Amniotic epithelial cell (primary cell): ENCODE data around the gene PCDHA11.
"Not testable (repeated sequence)": the region's sequence is repeated elsewhere in the genome, so short reads cannot be mapped to it uniquely, and the experiment has no call there.

Experiments
- DNase-seq: peaks from one replicate; pipeline ENCODE4 v3.0.0-alpha.2; 2010; ENCODE audit warnings: low read depth

The PCDHA11 gene

DNA sequence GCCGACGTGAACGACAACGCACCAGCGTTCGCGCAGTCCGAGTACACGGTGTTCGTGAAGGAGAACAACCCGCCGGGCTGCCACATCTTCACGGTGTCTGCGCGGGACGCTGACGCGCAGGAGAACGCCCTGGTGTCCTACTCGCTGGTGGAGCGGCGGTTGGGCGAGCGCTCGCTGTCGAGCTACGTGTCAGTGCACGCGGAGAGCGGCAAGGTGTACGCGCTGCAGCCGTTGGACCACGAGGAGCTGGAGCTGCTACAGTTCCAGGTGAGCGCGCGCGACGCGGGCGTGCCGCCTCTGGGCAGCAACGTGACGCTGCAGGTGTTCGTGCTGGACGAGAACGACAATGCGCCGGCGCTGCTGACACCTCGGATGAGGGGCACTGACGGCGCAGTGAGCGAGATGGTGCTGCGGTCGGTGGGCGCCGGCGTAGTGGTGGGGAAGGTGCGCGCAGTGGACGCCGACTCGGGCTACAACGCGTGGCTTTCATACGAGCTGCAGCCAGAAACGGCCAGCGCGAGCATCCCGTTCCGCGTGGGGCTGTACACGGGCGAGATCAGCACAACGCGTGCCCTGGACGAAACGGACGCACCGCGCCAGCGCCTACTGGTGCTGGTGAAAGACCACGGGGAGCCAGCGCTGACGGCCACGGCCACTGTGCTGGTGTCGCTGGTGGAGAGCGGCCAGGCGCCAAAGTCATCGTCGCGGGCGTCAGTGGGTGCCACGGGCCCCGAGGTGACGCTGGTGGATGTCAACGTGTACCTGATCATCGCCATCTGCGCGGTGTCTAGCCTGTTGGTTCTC is 18.7 kb upstream of the PCDHA11 start:
- not testable (repeated sequence) for DNase-seq

DNA sequence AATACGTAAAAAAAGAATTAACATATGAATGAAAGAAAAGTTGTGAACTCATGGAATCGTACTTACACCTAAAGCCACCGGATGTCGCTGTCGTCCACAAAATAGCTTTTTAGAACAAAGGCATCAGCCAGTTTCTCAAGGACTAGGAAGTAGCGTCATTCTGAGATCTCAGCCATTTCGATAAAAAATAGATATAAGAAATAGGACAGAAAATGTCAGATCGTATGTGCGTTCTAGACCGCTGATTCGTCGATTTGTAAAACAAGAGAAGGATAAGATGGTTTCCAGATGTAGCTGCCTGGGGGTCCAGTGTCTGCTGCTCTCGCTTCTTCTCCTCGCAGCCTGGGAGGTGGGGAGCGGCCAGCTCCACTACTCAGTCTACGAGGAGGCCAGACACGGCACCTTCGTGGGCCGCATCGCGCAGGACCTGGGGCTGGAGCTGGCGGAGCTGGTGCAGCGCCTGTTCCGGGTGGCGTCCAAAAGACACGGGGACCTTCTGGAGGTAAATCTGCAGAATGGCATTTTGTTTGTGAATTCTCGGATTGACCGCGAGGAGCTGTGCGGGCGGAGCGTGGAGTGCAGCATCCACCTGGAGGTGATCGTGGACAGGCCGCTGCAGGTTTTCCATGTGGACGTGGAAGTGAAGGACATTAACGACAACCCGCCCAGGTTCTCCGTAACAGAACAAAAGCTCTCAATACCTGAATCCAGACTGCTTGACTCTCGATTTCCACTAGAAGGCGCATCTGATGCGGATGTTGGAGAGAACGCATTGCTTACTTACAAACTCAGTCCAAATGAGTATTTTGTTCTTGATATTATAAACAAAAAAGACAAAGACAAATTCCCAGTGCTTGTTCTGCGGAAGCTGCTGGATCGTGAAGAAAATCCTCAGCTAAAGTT is 12.7 kb upstream of the PCDHA11 start, which contains the start of gene PCDHA10:
TSS of gene PCDHA10 (plus strand) at position 126 of the 903 bp plus-strand sequence. CDS start at position 278, 152 bp downstream.
- DNase-seq: no peak

DNA sequence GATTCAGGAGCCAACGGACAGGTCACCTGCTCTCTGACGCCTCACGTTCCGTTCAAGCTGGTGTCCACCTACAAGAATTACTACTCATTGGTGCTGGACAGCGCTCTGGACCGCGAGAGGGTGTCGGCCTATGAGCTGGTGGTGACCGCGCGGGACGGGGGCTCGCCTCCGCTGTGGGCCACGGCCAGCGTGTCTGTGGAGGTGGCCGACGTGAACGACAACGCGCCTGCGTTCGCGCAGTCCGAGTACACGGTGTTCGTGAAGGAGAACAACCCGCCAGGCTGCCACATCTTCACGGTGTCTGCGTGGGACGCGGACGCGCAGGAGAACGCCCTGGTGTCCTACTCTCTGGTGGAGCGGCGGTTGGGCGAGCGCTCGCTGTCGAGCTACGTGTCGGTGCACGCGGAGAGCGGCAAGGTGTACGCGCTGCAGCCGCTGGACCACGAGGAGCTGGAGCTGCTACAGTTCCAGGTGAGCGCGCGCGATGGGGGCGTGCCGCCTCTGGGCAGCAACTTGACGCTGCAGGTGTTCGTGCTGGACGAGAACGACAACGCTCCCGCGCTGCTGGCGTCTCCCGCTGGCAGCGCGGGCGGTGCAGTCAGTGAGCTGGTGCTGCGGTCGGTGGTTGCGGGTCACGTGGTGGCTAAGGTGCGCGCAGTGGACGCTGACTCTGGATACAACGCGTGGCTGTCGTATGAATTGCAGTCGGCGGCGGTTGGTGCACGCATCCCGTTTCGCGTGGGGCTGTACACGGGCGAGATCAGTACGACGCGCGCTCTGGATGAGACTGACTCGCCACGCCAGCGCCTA is 11.4 kb upstream of the PCDHA11 start:
- DNase-seq: no peak

DNA sequence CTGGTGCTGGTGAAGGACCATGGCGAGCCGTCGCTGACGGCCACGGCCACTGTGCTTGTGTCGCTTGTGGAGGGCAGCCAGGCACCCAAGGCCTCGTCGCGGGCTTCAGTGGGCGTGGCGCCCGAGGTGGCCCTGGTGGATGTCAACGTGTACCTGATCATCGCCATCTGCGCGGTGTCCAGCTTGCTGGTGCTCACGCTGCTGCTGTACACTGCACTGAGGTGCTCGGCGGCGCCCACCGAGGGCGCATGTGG is 10.8 kb upstream of the PCDHA11 start:
- DNase-seq: no peak

DNA sequence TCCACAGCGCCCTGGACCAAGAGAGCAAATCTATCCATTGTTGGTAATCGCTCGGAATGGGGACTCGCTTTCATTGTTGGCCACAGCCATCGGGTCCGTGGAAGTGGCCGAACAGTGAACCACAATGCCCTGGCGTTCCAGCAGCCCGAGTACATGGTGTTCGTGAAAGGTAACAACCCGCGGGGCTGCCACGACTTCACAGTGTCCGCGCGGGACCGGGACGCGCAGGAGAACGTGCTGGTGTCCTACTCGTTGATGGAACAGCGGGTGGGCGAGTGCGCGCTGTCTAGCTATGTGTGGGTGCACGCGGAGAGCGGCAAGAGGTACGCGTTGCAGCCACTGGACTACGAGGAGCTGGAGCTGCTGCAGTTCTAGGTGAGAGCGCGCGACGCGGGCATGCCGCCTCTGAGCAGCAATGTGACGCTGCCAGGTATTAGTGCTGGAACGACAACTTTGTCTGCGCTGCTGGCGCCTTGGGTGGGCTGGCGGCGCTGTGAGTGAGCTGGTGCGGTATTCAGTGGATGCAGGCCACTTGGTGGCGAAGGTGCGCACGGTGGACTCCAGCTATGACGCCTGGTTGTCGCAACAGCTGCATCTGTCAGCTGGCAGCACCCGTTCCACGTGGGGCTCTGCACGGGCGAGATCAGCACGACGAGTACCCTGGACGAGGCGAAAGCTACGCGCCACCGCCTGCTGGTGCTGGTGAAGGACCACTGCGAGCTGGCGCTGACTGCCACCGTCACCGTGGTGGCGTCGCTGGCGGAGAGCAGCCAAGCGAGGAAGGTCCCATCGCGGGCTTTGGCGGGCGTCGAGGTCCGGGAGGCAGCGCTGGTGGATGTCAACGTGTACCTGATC is 6.1 kb upstream of the PCDHA11 start:
- no peak for DNase-seq

DNA sequence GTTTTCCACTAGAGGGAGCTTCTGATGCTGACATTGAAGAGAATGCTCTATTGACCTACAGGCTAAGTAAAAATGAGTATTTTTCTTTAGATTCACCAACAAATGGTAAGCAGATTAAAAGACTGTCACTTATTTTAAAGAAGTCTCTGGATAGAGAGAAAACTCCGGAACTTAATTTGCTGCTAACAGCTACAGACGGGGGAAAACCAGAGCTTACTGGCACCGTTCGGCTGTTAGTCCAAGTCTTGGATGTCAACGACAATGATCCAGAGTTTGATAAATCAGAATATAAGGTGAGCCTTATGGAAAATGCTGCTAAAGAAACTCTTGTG is 764 bp downstream of the PCDHA11 start:
- no peak for DNase-seq

DNA sequence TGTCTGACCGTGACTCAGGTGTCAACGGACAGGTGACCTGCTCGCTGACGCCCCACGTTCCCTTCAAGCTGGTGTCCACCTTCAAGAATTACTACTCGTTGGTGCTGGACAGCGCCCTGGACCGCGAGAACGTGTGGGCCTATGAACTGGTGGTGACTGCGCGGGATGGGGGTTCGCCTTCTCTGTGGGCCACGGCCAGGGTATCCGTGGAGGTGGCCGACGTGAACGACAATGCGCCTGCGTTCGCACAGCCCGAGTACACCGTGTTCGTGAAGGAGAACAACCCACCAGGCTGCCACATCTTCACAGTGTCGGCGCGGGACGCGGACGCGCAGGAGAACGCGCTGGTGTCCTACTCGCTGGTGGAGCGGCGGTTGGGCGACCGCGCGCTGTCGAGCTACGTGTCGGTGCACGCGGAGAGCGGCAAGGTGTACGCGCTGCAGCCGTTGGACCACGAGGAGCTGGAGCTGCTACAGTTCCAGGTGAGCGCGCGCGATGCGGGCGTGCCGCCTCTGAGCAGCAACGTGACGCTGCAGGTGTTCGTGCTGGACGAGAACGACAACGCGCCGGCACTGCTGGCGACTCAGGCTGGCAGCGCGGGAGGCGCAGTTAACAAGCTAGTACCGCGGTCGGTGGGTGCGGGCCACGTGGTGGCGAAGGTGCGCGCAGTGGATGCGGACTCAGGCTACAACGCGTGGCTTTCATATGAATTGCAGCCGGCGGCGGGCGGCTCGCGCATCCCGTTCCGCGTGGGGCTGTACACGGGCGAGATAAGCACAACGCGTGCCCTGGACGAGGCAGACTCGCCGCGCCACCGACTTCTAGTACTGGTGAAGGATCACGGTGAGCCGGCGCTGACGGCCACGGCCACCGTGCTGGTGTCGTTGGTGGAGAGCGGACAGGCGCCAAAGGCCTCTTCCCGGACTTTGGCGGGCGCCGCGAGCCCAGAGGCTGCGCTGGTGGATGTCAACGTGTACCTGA is 1.8 kb downstream of the PCDHA11 start:
- no peak for DNase-seq

DNA sequence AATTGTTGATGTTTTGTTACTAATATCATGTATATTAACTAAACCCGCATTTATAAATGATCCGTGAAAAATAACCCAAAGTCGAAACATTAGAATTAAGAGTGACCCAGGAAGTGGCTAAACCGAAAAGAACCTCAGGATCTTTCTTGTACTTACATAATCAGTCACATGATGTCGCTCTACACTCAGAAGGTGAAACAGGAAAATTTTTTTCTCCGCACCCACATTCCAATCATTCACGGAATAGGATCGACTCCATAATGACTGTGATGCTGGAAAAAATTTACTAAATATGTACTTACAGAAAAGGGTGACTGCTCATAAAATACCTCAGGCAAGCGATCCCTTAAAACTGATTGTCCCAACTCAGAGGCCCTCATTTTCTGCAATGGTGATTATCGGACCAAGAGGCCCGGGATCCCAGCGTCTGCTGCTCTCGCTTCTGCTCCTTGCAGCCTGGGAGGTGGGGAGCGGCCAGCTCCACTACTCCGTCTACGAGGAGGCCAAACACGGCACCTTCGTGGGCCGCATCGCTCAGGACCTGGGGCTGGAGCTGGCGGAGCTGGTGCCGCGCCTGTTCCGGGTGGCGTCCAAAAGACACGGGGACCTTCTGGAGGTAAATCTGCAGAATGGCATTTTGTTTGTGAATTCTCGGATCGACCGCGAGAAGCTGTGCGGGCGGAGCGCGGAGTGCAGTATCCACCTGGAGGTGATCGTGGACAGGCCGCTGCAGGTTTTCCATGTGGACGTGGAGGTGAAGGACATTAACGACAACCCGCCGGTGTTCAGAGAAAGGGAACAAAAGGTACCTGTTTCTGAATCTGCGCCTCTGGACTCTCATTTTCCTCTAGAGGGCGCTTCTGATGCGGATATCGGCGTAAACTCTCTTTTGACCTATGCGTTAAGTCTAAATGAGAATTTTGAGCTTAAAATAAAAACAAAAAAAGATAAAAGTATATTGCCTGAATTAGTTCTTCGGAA is 6.6 kb downstream of the PCDHA11 start, which contains the start of gene PCDHA12:
TSS of gene PCDHA12 (plus strand) at position 224 of the 981 bp plus-strand sequence. CDS start at position 389, 165 bp downstream.
- no peak for DNase-seq

DNA sequence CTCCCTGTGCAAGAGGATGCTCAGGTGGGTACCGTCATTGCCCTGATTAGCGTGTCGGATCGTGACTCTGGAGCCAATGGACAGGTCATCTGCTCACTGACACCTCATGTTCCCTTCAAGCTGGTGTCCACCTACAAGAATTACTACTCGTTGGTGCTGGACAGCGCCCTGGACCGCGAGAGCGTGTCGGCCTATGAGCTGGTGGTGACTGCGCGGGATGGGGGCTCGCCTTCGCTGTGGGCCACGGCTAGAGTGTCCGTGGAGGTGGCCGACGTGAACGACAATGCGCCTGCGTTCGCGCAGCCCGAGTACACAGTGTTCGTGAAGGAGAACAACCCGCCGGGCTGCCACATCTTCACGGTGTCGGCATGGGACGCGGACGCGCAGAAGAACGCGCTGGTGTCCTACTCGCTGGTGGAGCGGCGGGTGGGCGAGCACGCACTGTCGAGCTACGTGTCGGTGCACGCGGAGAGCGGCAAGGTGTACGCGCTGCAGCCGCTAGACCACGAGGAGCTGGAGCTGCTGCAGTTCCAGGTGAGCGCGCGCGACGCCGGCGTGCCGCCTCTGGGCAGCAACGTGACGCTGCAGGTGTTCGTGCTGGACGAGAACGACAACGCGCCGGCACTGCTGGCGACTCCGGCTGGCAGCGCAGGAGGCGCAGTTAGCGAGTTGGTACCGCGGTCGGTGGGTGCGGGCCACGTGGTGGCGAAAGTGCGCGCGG is 7.9 kb downstream of the PCDHA11 start:
- DNase-seq: not testable (repeated sequence)

DNA sequence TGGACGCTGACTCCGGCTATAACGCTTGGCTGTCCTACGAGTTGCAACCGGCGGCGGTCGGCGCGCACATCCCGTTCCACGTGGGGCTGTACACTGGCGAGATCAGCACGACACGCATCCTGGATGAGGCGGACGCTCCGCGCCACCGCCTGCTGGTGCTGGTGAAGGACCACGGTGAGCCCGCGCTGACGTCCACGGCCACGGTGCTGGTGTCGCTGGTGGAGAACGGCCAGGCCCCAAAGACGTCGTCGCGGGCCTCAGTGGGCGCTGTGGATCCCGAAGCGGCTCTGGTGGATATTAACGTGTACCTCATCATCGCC is 8.5 kb downstream of the PCDHA11 start:
- DNase-seq: no peak

DNA sequence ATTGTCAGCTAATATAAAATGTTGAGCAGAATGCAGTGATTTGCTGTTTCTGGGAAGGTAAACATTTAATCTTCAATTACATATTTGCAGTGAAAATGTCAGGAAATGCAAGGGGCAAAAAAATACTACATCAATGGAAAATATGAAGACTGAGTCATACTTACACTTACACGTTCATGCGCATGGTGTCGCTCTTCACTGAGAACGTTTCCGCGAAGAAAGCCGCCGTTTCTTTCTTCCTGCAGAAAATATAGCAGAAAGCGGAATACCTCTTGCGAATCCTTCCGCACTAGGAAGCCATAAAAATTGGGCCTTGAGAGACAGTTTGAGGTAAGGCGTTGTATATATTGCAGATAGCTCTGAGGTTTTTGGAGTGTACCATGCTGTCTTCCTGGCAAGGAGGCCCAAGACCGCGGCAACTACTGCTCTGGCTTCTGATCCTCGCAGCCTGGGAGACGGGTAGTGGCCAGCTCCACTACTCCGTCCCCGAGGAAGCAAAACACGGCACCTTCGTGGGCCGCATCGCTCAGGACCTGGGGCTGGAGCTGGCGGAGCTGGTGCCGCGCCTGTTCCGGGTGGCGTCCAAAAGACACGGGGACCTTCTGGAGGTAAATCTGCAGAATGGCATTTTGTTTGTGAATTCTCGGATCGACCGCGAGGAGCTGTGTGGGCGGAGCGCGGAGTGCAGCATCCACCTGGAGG is 13.3 kb downstream of the PCDHA11 start, which contains the start of gene PCDHA13:
TSS of gene PCDHA13 (plus strand) at position 236 of the 702 bp plus-strand sequence. CDS start at position 381, 145 bp downstream.
- DNase-seq: no peak

DNA sequence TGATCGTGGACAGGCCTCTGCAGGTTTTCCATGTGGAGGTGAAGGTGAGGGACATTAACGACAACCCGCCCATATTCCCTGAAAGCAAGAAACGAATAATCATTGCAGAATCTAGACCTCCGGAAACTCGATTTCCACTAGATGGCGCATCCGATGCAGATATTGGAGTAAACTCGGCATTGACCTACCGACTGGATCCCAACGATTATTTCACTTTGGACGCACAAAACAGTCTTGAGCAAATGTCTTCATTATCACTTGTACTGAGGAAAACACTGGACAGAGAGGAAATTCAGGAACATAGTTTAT is 13.8 kb downstream of the PCDHA11 start:
- no peak for DNase-seq

DNA sequence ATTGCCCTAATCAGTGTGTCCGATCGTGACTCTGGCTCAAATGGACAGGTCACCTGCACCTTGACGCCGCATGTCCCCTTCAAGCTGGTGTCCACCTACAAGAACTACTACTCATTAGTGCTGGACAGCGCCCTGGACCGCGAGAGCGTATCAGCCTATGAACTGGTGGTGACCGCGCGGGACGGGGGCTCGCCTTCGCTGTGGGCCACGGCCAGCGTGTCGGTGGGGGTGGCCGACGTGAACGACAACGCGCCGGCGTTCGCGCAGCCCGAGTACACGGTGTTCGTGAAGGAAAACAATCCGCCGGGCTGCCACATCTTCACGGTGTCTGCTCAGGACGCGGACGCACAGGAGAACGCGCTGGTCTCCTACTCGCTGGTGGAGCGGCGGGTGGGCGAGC is 14.6 kb downstream of the PCDHA11 start:
- no peak for DNase-seq

DNA sequence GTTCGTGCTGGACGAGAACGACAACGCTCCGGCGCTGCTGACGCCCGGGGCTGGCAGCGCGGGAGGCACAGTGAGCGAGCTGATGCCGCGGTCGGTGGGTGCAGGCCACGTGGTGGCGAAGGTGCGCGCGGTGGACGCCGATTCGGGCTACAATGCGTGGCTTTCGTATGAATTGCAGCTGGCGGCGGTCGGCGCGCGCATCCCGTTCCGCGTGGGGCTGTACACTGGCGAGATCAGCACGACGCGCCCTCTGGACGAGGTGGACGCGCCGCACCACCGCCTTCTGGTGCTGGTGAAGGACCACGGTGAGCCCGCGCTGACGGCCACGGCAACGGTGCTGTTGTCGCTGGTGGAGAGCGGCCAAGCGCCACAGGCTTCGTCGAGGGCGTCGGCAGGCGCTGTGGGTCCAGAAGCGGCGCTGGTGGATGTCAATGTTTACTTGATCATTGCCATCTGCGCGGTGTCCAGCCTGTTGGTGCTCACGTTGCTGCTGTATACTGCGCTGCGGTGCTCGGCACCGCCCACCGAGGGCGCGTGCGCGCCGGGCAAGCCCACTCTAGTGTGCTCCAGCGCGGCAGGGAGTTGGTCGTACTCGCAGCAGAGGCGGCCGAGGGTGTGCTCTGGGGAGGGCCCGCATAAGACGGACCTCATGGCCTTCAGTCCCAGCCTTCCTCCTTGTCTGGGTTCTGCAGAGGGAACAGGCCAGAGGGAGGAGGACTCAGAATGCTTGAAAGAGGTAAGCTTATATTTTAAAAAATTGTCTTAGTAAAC is 15.4 kb downstream of the PCDHA11 start:
- DNase-seq: no peak

DNA sequence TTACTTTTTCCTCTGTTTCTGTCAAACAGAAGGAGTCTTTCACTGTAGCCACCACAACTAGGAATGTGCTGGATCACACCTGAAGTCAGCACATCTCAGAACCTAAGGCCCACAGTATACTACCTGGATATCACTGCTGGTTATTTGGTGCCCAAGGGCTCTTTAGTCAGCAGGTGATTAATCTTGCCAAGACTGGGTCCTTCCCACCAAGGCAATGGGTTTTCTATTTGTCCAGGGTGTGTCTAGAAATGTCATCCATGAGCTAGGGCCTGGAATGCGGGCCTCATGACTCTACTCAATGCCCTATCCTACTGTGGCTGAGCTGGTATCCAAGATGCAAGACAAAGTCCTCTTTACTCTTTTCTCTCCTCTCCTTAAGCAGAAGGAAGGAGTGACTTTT is 47.6 kb downstream of the PCDHA11 start:
- DNase-seq: no peak
